ENCODE measurements around the gene KIF5C. TPM values are rescaled to one million over a fixed set of nuclear protein-coding genes. Genes with fewer than 3 reads are reported as not detected.

The KIF5C gene
- total RNA-seq, 1 experiment from 2014 or later = 1.6 TPM

DNA sequence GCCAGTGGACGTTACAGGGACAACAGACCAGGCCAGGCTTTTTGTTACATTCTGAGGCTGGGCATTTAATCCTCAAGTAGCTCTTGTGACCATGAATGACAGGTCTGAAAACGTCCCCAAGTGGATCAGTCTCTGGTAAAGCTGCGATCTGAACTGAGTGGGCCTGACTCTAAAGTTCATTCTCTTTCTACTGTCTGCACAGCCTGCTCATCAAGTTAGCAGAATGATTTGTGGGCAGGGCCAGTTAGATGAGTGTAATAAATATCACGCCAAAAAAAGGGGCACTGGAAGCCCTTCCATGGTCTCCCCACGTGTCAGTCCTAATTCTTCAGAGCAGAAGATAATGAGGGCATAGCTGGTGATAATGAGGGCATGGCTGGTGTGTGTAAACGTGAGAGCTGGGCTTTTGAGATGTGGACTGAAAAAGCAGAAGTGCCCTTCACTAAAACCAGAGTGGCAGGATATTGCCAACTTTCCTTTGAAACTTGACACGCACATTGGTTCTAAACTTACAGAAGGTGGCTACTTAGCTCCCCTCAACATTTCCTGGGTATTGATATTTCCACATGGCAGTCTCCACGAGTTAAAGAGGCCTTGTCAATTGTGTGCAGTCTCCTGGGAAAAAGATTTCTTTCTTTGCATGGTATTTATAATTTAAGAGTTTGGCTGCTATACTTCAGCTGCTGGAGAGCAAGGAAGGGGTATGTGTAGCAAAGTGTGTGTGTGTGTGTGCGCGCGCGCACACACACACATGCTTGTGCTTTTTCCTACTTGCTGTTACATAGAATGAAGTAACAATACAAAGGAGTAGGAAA is 90.8 kb downstream of the KIF5C start:
- H3K9me3 ChIP-seq (ENCODE audit: control insufficient read depth, insufficient read depth, low read depth, low read length) = no peaks in the 10 kb centered on the region
- POLR2A ChIA-PET = no interaction called here

DNA sequence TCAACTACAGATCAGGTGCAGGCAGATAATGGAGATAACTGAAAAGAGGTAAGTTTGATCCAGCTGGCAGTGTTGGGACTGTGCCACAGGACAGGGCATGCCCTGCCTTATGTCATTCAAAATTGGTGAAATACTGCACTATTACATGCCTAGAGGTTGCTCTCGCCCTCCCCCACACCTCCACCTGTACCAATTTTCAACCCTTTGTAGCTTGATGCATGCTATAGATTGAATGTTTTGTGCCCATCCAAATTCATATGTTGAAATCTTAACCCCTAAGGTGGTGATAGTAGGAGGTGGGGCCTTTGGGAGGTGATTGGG is 91.4 kb downstream of the KIF5C start:
- H3K9me3 ChIP-seq (ENCODE audit: control insufficient read depth, insufficient read depth, low read depth, low read length) = no peaks in the 10 kb centered on the region
- H3K4me3 ChIP-seq (ENCODE audit: low read depth in 2 of 2, low read length in 2 of 2) = no peak overlapping the region
- CTCF ChIA-PET = interaction anchor here (0.6 kb wide), 1 partner anchor 11 kb away, joined by 4 read pairs; no protein-coding TSS in a partner anchor
- no TSS peak for BruUV-seq (replicated peaks)
- in situ Hi-C loops (cut with HindIII; ENCODE audit: low pct_unique_long_range_greater_than_20kb, low sequenced_read_pairs) = no loop called here
- no peaks in the 10 kb centered on the region for H3K4me1 ChIP-seq (ENCODE audit: control insufficient read depth, insufficient read depth, low read length)
- H3K27me3 ChIP-seq (ENCODE audit: control insufficient read depth, insufficient read depth, low read length) = no peaks in the 10 kb centered on the region; the same call in 1 of the 2 replicates
- H3K27ac ChIP-seq (ENCODE audit: low read length) = no peak overlapping the region
- TF ChIP-seq, protein P1, sequence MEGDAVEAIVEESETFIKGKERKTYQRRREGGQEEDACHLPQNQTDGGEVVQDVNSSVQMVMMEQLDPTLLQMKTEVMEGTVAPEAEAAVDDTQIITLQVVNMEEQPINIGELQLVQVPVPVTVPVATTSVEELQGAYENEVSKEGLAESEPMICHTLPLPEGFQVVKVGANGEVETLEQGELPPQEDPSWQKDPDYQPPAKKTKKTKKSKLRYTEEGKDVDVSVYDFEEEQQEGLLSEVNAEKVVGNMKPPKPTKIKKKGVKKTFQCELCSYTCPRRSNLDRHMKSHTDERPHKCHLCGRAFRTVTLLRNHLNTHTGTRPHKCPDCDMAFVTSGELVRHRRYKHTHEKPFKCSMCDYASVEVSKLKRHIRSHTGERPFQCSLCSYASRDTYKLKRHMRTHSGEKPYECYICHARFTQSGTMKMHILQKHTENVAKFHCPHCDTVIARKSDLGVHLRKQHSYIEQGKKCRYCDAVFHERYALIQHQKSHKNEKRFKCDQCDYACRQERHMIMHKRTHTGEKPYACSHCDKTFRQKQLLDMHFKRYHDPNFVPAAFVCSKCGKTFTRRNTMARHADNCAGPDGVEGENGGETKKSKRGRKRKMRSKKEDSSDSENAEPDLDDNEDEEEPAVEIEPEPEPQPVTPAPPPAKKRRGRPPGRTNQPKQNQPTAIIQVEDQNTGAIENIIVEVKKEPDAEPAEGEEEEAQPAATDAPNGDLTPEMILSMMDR (IDR thresholded peaks at IDR 0.05) = no peak
- TF ChIP-seq SIN3A (IDR thresholded peaks at IDR 0.05; ENCODE audit: borderline replicate concordance, insufficient read depth, low read depth, low read length) (no peak), POLR2AphosphoS5 (IDR thresholded peaks at IDR 0.05; ENCODE audit: low read depth, low read length) (no peak), TCF7L2 (IDR thresholded peaks at IDR 0.05; ENCODE audit: low read depth, low read length) (no peak)
- TF ChIP-seq, protein P2, sequence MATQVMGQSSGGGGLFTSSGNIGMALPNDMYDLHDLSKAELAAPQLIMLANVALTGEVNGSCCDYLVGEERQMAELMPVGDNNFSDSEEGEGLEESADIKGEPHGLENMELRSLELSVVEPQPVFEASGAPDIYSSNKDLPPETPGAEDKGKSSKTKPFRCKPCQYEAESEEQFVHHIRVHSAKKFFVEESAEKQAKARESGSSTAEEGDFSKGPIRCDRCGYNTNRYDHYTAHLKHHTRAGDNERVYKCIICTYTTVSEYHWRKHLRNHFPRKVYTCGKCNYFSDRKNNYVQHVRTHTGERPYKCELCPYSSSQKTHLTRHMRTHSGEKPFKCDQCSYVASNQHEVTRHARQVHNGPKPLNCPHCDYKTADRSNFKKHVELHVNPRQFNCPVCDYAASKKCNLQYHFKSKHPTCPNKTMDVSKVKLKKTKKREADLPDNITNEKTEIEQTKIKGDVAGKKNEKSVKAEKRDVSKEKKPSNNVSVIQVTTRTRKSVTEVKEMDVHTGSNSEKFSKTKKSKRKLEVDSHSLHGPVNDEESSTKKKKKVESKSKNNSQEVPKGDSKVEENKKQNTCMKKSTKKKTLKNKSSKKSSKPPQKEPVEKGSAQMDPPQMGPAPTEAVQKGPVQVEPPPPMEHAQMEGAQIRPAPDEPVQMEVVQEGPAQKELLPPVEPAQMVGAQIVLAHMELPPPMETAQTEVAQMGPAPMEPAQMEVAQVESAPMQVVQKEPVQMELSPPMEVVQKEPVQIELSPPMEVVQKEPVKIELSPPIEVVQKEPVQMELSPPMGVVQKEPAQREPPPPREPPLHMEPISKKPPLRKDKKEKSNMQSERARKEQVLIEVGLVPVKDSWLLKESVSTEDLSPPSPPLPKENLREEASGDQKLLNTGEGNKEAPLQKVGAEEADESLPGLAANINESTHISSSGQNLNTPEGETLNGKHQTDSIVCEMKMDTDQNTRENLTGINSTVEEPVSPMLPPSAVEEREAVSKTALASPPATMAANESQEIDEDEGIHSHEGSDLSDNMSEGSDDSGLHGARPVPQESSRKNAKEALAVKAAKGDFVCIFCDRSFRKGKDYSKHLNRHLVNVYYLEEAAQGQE (IDR thresholded peaks at IDR 0.05; ENCODE audit: insufficient read depth in 1 of 2, low read depth in 2 of 2, low read length in 1 of 2) = no peak
- POLR2A ChIA-PET = no interaction called here
- DNase-seq (ENCODE audit: low read depth, low spot score) = no peak
- no peak for ATAC-seq
- H3K36me3 ChIP-seq (ENCODE audit: control insufficient read depth, insufficient read depth, low read length) = no peaks in the 10 kb centered on the region
- intact Hi-C loops (cut with micrococcal nuclease; ENCODE audit: unreplicated experiment) = no loop called here

More for the DNA sequence above, 90.8 kb downstream of the KIF5C start:
- in situ Hi-C loops (cut with HindIII; ENCODE audit: low pct_unique_long_range_greater_than_20kb, low sequenced_read_pairs) (no loop called here), intact Hi-C loops (cut with micrococcal nuclease; ENCODE audit: unreplicated experiment) (no loop called here)
- DNase-seq (ENCODE audit: low read depth, low spot score) (no peak), ATAC-seq (no peak)
- TF ChIP-seq, protein P2 (IDR thresholded peaks at IDR 0.05; ENCODE audit: insufficient read depth in 1 of 2, low read depth in 2 of 2, low read length in 1 of 2) = no peak
- TF ChIP-seq POLR2AphosphoS5 (IDR thresholded peaks at IDR 0.05; ENCODE audit: low read depth, low read length) (no peak), SIN3A (IDR thresholded peaks at IDR 0.05; ENCODE audit: borderline replicate concordance, insufficient read depth, low read depth, low read length) (no peak), TCF7L2 (IDR thresholded peaks at IDR 0.05; ENCODE audit: low read depth, low read length) (no peak)
- TF ChIP-seq, protein P1 (IDR thresholded peaks at IDR 0.05) = no peak
- no TSS peak for BruUV-seq (replicated peaks)
- Histone ChIP-seq H3K4me3 (ENCODE audit: low read depth in 2 of 2, low read length in 2 of 2) (no peak overlapping the region), H3K4me1 (ENCODE audit: control insufficient read depth, insufficient read depth, low read length) (no peaks in the 10 kb centered on the region), H3K27me3 (ENCODE audit: control insufficient read depth, insufficient read depth, low read length) (no peaks in the 10 kb centered on the region; the same call in 1 of the 2 replicates), H3K27ac (ENCODE audit: low read length) (no peak overlapping the region), H3K36me3 (ENCODE audit: control insufficient read depth, insufficient read depth, low read length) (no peaks in the 10 kb centered on the region)
- CTCF ChIA-PET = no interaction called here

Measured in Panc1 (cell line).